GM12873 (cell line): Measurements from ENCODE around the gene PKN3.

Experiments used
- TF ChIP-seq, protein P1 (sequence below): IDR thresholded peaks from 2 replicates; pipeline ENCODE4 v1.5.1; 2012; ENCODE audit warnings: low read depth, mild to moderate bottlenecking, moderate library complexity, low read length, control low read depth; ENCODE audit not compliant: insufficient read depth; ENCODE audit errors: missing control alignments

The PKN3 gene

GRCh38 chr9:128743421-128743820 lies 41.1 kb downstream of the PKN3 start:
- TF ChIP-seq, protein P1, sequence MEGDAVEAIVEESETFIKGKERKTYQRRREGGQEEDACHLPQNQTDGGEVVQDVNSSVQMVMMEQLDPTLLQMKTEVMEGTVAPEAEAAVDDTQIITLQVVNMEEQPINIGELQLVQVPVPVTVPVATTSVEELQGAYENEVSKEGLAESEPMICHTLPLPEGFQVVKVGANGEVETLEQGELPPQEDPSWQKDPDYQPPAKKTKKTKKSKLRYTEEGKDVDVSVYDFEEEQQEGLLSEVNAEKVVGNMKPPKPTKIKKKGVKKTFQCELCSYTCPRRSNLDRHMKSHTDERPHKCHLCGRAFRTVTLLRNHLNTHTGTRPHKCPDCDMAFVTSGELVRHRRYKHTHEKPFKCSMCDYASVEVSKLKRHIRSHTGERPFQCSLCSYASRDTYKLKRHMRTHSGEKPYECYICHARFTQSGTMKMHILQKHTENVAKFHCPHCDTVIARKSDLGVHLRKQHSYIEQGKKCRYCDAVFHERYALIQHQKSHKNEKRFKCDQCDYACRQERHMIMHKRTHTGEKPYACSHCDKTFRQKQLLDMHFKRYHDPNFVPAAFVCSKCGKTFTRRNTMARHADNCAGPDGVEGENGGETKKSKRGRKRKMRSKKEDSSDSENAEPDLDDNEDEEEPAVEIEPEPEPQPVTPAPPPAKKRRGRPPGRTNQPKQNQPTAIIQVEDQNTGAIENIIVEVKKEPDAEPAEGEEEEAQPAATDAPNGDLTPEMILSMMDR, result no peak

DNA sequence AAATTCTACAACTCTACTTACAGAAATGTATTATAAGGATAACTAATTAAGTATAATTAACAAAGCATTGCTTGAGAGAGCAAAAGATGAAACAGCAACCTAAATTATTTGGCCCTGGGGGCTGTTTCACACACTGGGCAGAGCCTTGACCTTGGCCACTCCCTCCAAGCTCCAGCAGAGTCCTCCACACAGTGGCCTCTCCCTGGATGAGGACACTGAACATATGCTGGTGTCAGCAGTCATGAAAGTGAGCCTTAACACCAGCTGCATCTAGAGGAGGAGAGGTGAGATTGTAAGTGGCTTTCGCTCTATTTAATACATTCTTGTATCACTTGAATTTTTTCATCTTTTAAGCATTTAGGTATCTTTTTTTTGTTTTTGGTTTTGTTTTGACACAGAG lies 44.9 kb downstream of the PKN3 start:
- TF ChIP-seq, protein P1, result no peak

DNA sequence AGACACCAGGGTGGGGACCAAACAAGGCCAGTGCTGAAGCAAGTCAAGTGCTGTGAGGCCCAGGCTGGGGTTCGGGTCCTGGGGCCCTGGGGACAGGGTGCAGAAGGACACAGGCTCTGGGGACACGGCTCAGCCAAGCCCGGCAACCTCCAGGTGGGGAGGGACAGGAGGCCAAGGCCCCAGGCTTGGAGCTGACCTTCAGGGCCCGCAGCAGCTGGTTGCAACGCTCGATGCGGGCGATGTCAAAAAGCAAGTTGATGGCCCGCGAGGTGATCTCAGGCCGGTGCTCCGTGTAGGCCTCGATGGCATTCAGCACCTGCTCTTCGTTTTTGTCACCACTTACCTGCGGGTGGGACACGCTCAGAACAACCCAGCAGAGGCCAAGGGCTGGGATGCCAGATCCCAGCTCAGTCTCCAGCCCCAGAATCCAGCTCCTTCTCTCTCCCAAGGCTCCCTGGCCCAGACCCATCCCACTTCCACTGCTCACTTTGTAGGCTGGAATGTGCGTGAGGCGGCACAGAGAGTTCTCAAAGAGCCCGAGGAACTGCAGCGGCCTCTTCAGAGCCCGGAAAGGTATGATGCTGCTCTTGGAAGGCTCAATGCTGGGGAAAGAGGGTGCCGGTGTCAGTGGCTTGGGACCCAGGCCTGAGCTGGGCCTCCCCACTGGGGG lies 48.8 kb downstream of the PKN3 start:
- TF ChIP-seq, protein P1, result no peak

GRCh38 chr9:128753627-128754026 lies 51.3 kb downstream of the PKN3 start:
- TF ChIP-seq, protein P1, result no peak

DNA sequence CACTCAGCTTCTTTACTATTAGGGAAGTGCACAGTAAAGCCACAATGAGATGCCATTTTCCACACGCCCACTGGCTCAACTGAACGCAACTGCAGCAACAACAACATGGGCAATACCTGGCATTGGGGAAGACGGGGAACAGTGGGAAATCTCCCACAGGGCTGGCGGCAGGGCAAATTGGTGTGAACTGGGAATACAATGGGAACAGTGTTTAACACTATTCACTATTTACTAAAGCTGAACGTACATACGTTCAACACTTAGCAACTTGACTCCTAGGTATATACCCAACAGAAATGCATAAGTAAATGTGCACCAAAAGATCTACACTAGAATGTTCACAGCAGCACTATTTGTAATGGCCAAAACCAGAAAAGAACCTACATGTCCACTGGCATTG lies 55.3 kb downstream of the PKN3 start:
- TF ChIP-seq, protein P1, result no peak

- TF ChIP-seq, protein P1, result no peak
These were observed 60.6 kb downstream of the PKN3 start for GRCh38 chr9:128762671-128763449.

DNA sequence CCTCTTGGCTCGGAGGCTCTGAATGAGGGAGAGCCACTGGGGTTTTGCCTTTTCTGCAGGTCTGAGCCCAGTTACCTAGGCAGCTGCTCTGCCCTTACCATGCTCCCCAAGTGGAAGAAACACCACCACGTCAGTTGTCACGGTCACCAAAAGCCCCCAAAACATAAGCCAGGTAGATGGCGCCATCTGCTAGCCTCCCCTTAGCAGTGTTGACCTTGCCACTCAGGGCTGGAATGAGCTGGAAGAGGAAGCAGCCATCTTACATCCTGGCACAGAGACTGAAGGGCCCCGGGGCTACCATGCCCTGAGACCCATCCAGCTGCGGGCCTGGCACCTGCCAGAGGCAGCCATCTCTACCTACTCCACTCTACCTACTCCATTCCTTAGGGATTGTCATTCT lies 62.1 kb downstream of the PKN3 start:
- TF ChIP-seq, protein P1, result no peak
